Mammary epithelial cell (primary cell): ENCODE data around the gene ZNF580.

Source experiments
- CTCF ChIP-seq, 2 donors: IDR thresholded peaks in 1 of 2; conservative IDR thresholded peaks in 1 of 2; 2 replicates each; pipeline ENCODE4 v1.5.1; 2011 to 2012; ENCODE audit warnings: inconsistent platforms in 2 of 2, low read length in 2 of 2, mild to moderate bottlenecking in 2 of 2, control low read depth in 1 of 2, low read depth in 1 of 2; ENCODE audit not compliant: insufficient read depth in 1 of 2; ENCODE audit errors: extremely low read depth in 1 of 2
- EZH2 ChIP-seq: IDR thresholded peaks from 2 replicates; pipeline ENCODE4 v1.6.1; 2012; ENCODE audit warnings: low read length, inconsistent platforms, borderline replicate concordance

GRCh38 chr19:55635334-55635717, 5.5 kb upstream of the ZNF580 start:
- TF ChIP-seq CTCF (conservative IDR thresholded peaks at IDR 0.05 in 1 of 2, IDR thresholded peaks at IDR 0.05 in 1 of 2; ENCODE audit: extremely low read depth in 1 of 2, insufficient read depth in 1 of 2, low read depth in 1 of 2, low read length in 2 of 2) (no peak), EZH2 (no peak)
